ENCODE results near the gene MAD1L1. TPM values are rescaled to one million over a fixed set of nuclear protein-coding genes. Genes with fewer than 3 reads are reported as not detected.

Gene MAD1L1
- total RNA-seq, 1 donor from 2014 or later, result 32.7 TPM

- Mint-ChIP-seq H3K9me3 (ENCODE audit: unreplicated experiment) (no peaks in the 10 kb centered on the region), H3K27me3 (ENCODE audit: unreplicated experiment) (no peaks in the 10 kb centered on the region), H3K4me3 (ENCODE audit: unreplicated experiment) (no peak overlapping the region), H3K36me3 (ENCODE audit: unreplicated experiment) (no peaks in the 10 kb centered on the region), H3K4me1 (ENCODE audit: unreplicated experiment) (no peaks in the 10 kb centered on the region), H3K27ac (ENCODE audit: unreplicated experiment) (no peak overlapping the region)
- DNase-seq (ENCODE audit: extremely low spot score, unreplicated experiment), result no peak
- TF ChIP-seq CTCF (IDR thresholded peaks at IDR 0.05), result no peak
These were observed 326.5 kb downstream of the MAD1L1 start for GRCh38 chr7:1906087-1906830.

- DNase-seq (ENCODE audit: extremely low spot score, unreplicated experiment), result no peak
- Mint-ChIP-seq H3K27ac (ENCODE audit: unreplicated experiment) (no peak overlapping the region), H3K4me1 (ENCODE audit: unreplicated experiment) (no peaks in the 10 kb centered on the region)
These were observed 330.4 kb downstream of the MAD1L1 start for GRCh38 chr7:1902231-1902855.

GRCh38 chr7:1901431-1902210 lies 331.1 kb downstream of the MAD1L1 start:
- no peaks in the 10 kb centered on the region for H3K27me3 Mint-ChIP-seq (ENCODE audit: unreplicated experiment)
- H3K36me3 Mint-ChIP-seq (ENCODE audit: unreplicated experiment), result no peaks in the 10 kb centered on the region
- H3K4me3 Mint-ChIP-seq (ENCODE audit: unreplicated experiment), result no peak overlapping the region
- no peak overlapping the region for H3K27ac Mint-ChIP-seq (ENCODE audit: unreplicated experiment)
- TF ChIP-seq CTCF (IDR thresholded peaks at IDR 0.05), result no peak
- no peaks in the 10 kb centered on the region for H3K9me3 Mint-ChIP-seq (ENCODE audit: unreplicated experiment)
- no peaks in the 10 kb centered on the region for H3K4me1 Mint-ChIP-seq (ENCODE audit: unreplicated experiment)
- DNase-seq (ENCODE audit: extremely low spot score, unreplicated experiment), result no peak

More at GRCh38 chr7:1902231-1902855, 330.4 kb downstream of the MAD1L1 start:
- no peaks in the 10 kb centered on the region for H3K36me3 Mint-ChIP-seq (ENCODE audit: unreplicated experiment)
- no peaks in the 10 kb centered on the region for H3K27me3 Mint-ChIP-seq (ENCODE audit: unreplicated experiment)
- H3K9me3 Mint-ChIP-seq (ENCODE audit: unreplicated experiment), result no peaks in the 10 kb centered on the region
- no peak overlapping the region for H3K4me3 Mint-ChIP-seq (ENCODE audit: unreplicated experiment)
- TF ChIP-seq CTCF (IDR thresholded peaks at IDR 0.05), result no peak

GRCh38 chr7:1900847-1901246 lies 331.9 kb downstream of the MAD1L1 start:
- TF ChIP-seq CTCF (IDR thresholded peaks at IDR 0.05), result no peak
- Mint-ChIP-seq H3K27ac (ENCODE audit: unreplicated experiment) (no peak overlapping the region), H3K27me3 (ENCODE audit: unreplicated experiment) (no peaks in the 10 kb centered on the region), H3K36me3 (ENCODE audit: unreplicated experiment) (peaks cover 2% of the 10 kb centered on the region), H3K9me3 (ENCODE audit: unreplicated experiment) (no peaks in the 10 kb centered on the region), H3K4me3 (ENCODE audit: unreplicated experiment) (no peak overlapping the region), H3K4me1 (ENCODE audit: unreplicated experiment) (no peaks in the 10 kb centered on the region)
- DNase-seq (ENCODE audit: extremely low spot score, unreplicated experiment), result no peak

Data from osteocyte (in vitro differentiated cells).